Measurements from ENCODE around the gene INHBB.

Gene INHBB

DNA sequence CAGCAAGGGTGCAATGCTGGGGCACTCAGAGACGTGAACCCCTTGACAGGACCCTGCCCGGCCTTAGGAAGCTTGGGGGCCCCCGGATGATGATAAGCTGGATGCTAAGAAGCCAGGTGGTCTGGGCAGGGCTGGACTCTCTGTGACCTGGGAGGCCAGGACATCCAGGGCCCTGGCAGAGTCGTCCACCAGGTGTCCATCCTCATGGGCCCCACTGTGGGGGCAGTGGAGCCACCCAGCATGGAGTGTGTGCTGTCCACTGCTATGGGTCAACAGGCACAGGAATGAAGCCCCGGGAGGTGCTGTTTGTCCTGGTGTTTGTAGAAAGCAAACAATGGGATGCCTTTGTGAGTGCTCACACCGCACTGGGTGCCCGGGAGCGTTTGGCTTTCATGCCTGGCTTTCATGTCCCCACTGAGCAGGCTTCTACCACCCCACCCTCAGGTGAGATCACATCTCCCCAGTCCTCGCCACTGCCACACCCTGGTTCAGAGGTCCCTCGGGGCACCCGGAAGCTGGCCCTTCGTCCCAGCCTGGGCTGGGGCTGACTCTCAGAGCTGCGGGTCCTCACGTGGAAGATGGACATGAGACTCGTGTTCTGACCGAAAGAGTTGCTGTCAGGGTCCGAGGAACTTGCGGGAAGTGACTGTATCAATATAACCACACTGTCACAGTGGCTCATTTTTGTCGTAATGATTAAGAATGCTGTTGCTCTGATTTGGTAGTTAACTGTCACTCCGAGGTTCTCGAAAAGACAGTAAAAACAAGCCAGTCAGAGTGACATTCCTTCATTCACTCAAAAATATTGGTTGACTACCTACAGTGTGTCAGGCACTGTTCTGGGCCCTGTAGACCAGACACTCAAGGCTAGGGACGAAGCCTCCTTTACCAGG, 53.3 kb downstream of the INHBB start:
- Histone ChIP-seq H3K27me3 (ENCODE audit: low read length) (no peaks in the 10 kb centered on the region), H3K27ac (ENCODE audit: low read depth, low read length) (no peak overlapping the region), H3K4me3 (ENCODE audit: insufficient read depth, low read length, poor library complexity, severe bottlenecking) (no peak overlapping the region), H4K20me1 (ENCODE audit: low read depth, low read length) (no peaks in the 10 kb centered on the region), H3K9me3 (ENCODE audit: insufficient read depth, low read length) (no peaks in the 10 kb centered on the region), H3F3A (ENCODE audit: insufficient read depth) (no peaks in the 10 kb centered on the region), H3K9ac (ENCODE audit: low read length) (no peak overlapping the region), H2AFZ (ENCODE audit: low read depth, low read length, severe bottlenecking) (no peak overlapping the region), H3K9me2 (replicated peaks; ENCODE audit: insufficient read depth, low read length) (no peaks in the 10 kb centered on the region), H3K79me2 (ENCODE audit: insufficient read depth, low read length) (no peaks in the 10 kb centered on the region), H3K36me3 (ENCODE audit: low read length) (no peaks in the 10 kb centered on the region), H3K4me2 (ENCODE audit: low read depth, low read length, poor library complexity, severe bottlenecking) (no peak overlapping the region)
- no peak for TF ChIP-seq EZH2phosphoT487 (conservative IDR thresholded peaks at IDR 0.05; ENCODE audit: low read length)
- TF ChIP-seq, protein P1, sequence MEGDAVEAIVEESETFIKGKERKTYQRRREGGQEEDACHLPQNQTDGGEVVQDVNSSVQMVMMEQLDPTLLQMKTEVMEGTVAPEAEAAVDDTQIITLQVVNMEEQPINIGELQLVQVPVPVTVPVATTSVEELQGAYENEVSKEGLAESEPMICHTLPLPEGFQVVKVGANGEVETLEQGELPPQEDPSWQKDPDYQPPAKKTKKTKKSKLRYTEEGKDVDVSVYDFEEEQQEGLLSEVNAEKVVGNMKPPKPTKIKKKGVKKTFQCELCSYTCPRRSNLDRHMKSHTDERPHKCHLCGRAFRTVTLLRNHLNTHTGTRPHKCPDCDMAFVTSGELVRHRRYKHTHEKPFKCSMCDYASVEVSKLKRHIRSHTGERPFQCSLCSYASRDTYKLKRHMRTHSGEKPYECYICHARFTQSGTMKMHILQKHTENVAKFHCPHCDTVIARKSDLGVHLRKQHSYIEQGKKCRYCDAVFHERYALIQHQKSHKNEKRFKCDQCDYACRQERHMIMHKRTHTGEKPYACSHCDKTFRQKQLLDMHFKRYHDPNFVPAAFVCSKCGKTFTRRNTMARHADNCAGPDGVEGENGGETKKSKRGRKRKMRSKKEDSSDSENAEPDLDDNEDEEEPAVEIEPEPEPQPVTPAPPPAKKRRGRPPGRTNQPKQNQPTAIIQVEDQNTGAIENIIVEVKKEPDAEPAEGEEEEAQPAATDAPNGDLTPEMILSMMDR (IDR thresholded peaks at IDR 0.05; ENCODE audit: insufficient read depth, low read length, poor library complexity, severe bottlenecking), result no peak

GRCh38 chr2:120399889-120400240, 53.9 kb downstream of the INHBB start:
- H4K20me1 ChIP-seq (ENCODE audit: low read depth, low read length), result no peaks in the 10 kb centered on the region
- no peaks in the 10 kb centered on the region for H3K79me2 ChIP-seq (ENCODE audit: insufficient read depth, low read length)
- H3K4me3 ChIP-seq (ENCODE audit: insufficient read depth, low read length, poor library complexity, severe bottlenecking), result no peak overlapping the region
- H2AFZ ChIP-seq (ENCODE audit: low read depth, low read length, severe bottlenecking), result no peak overlapping the region
- H3F3A ChIP-seq (ENCODE audit: insufficient read depth), result no peaks in the 10 kb centered on the region
- no peaks in the 10 kb centered on the region for H3K36me3 ChIP-seq (ENCODE audit: low read length)
- H3K9me3 ChIP-seq (ENCODE audit: insufficient read depth, low read length), result no peaks in the 10 kb centered on the region
- H3K4me2 ChIP-seq (ENCODE audit: low read depth, low read length, poor library complexity, severe bottlenecking), result no peak overlapping the region
- no peak overlapping the region for H3K9ac ChIP-seq (ENCODE audit: low read length)
- no peak for TF ChIP-seq EZH2phosphoT487 (conservative IDR thresholded peaks at IDR 0.05; ENCODE audit: low read length)
- TF ChIP-seq, protein P1 (IDR thresholded peaks at IDR 0.05; ENCODE audit: insufficient read depth, low read length, poor library complexity, severe bottlenecking), result no peak
- H3K27ac ChIP-seq (ENCODE audit: low read depth, low read length), result no peak overlapping the region
- no peaks in the 10 kb centered on the region for H3K9me2 ChIP-seq (replicated peaks; ENCODE audit: insufficient read depth, low read length)
- no peaks in the 10 kb centered on the region for H3K27me3 ChIP-seq (ENCODE audit: low read length)

GRCh38 chr2:120400551-120400950, 54.6 kb downstream of the INHBB start:
- Histone ChIP-seq H3K4me3 (ENCODE audit: insufficient read depth, low read length, poor library complexity, severe bottlenecking) (no peak overlapping the region), H4K20me1 (ENCODE audit: low read depth, low read length) (no peaks in the 10 kb centered on the region), H3K9me2 (replicated peaks; ENCODE audit: insufficient read depth, low read length) (no peaks in the 10 kb centered on the region), H2AFZ (ENCODE audit: low read depth, low read length, severe bottlenecking) (no peak overlapping the region), H3K4me2 (ENCODE audit: low read depth, low read length, poor library complexity, severe bottlenecking) (no peak overlapping the region), H3K36me3 (ENCODE audit: low read length) (no peaks in the 10 kb centered on the region), H3F3A (ENCODE audit: insufficient read depth) (no peaks in the 10 kb centered on the region), H3K9me3 (ENCODE audit: insufficient read depth, low read length) (no peaks in the 10 kb centered on the region), H3K9ac (ENCODE audit: low read length) (no peak overlapping the region), H3K27me3 (ENCODE audit: low read length) (no peaks in the 10 kb centered on the region), H3K79me2 (ENCODE audit: insufficient read depth, low read length) (no peaks in the 10 kb centered on the region), H3K27ac (ENCODE audit: low read depth, low read length) (no peak overlapping the region)
- TF ChIP-seq, protein P1 (IDR thresholded peaks at IDR 0.05; ENCODE audit: insufficient read depth, low read length, poor library complexity, severe bottlenecking), result no peak
- no peak for TF ChIP-seq EZH2phosphoT487 (conservative IDR thresholded peaks at IDR 0.05; ENCODE audit: low read length)

Measured in SU-DHL-6 (cell line).